H1 (cell line): ENCODE data around the gene PRKN. TPM values are rescaled to one million over a fixed set of nuclear protein-coding genes. Genes with fewer than 3 reads are reported as not detected.

Experiments
- CTCF ChIA-PET: fragments of 300-600 bp; sonication (Branson Sonifier 250); formaldehyde crosslinking; loops from one replicate; lab custom pipeline; 2021; ENCODE audit not compliant: partially characterized antibody; lab: Charles Lee
- POLR2A ChIA-PET: fragments of 300-600 bp; sonication (Branson Sonifier 250); formaldehyde crosslinking; loops from one replicate; lab custom pipeline; 2021; ENCODE audit warnings: inconsistent platforms; ENCODE audit not compliant: partially characterized antibody; lab: Charles Lee
- DNase-seq, 2 experiments: peaks; one replicate each; pipeline versions ENCODE4 v3.0.0 to v3.0.0-alpha.2; 2010 to 2022; ENCODE audit warnings: low spot score in 2 of 2, low read depth in 1 of 2, mixed read lengths in 1 of 2
- FAIRE-seq: peaks from 2 replicates; lab custom pipeline; 2011; peaks lifted over from hg19 to GRCh38; lab: Jason Lieb, UNC
- H2AFZ ChIP-seq: 2 replicates; pipeline ENCODE4 v1.8.1; 2012; ENCODE audit warnings: low read length, inconsistent platforms
- H2AK5ac ChIP-seq: 2 replicates; pipeline ENCODE4 v1.6.1; 2013; ENCODE audit warnings: low read depth, low read length
- H2BK120ac ChIP-seq: replicated peaks from 2 replicates; pipeline ENCODE3; 2013; ENCODE audit warnings: low read depth, low read length, inconsistent platforms
- H2BK12ac ChIP-seq: 2 replicates; pipeline ENCODE4 v1.6.1; 2013; ENCODE audit warnings: low read depth, low read length
- H2BK15ac ChIP-seq: 2 replicates; pipeline ENCODE4 v1.6.1; 2013; ENCODE audit warnings: low read length
- H2BK20ac ChIP-seq: 2 replicates; pipeline ENCODE4 v1.6.1; 2013; ENCODE audit warnings: low read length
- H2BK5ac ChIP-seq: 2 replicates; pipeline ENCODE4 v1.6.1; 2013; ENCODE audit warnings: low read depth, low read length
- H3K14ac ChIP-seq: 2 replicates; pipeline ENCODE4 v1.6.1; 2013; ENCODE audit warnings: inconsistent platforms; ENCODE audit not compliant: insufficient read length
- H3K18ac ChIP-seq: 2 replicates; pipeline ENCODE4 v1.6.1; 2013; ENCODE audit warnings: low read length; ENCODE audit errors: extremely low read depth
- H3K23ac ChIP-seq: 2 replicates; pipeline ENCODE4 v1.6.1; 2013; ENCODE audit warnings: inconsistent platforms; ENCODE audit not compliant: insufficient read length
- H3K23me2 ChIP-seq: 2 replicates; pipeline ENCODE4 v1.6.1; 2013; ENCODE audit warnings: low read depth, low read length
- H3K27ac ChIP-seq: 2 replicates; pipeline ENCODE4 v1.6.1; 2011; ENCODE audit warnings: low read depth, low read length, inconsistent platforms
- H3K27me3 ChIP-seq, 4 experiments: replicated peaks in 1 of 4; 1 replicate in 1 of 4; 2 replicates in 3 of 4; pipeline versions ENCODE4 v1.6.1 to v1.8.1; 2011 to 2013; ENCODE audit warnings: low read length in 3 of 4, mild to moderate bottlenecking in 3 of 4, inconsistent platforms in 2 of 4, mixed read lengths in 2 of 4, moderate library complexity in 1 of 4; ENCODE audit not compliant: control insufficient read depth in 3 of 4, insufficient read depth in 3 of 4; ENCODE audit errors: extremely low read depth in 1 of 4
- H3K36me3 ChIP-seq, 4 experiments: 2 replicates each; pipeline versions ENCODE4 v1.6.1 to v1.8.1; 2011 to 2013; ENCODE audit warnings: mild to moderate bottlenecking in 4 of 4, low read length in 3 of 4, moderate library complexity in 2 of 4, control low read depth in 1 of 4, inconsistent platforms in 1 of 4; ENCODE audit not compliant: insufficient read depth in 4 of 4, control insufficient read depth in 2 of 4
- H3K4ac ChIP-seq: replicated peaks from 2 replicates; pipeline ENCODE3; 2013; ENCODE audit warnings: low read length, low read depth, mixed read lengths, inconsistent platforms; ENCODE audit not compliant: insufficient read length
- H3K4me1 ChIP-seq, 4 experiments: replicated peaks in 1 of 4; 1 replicate in 1 of 4; 2 replicates in 3 of 4; pipeline versions ENCODE4 v1.6.1 to v1.8.1; 2011 to 2013; ENCODE audit warnings: low read length in 3 of 4, inconsistent platforms in 2 of 4, mixed read lengths in 1 of 4; ENCODE audit not compliant: insufficient read depth in 4 of 4, control insufficient read depth in 3 of 4
- H3K4me2 ChIP-seq, 2 experiments: 2 replicates each; pipeline versions ENCODE4 v1.6.1 to v1.8.1; 2011 to 2013; ENCODE audit warnings: low read depth in 2 of 2, low read length in 2 of 2, control low read depth in 1 of 2, inconsistent platforms in 1 of 2, mild to moderate bottlenecking in 1 of 2; ENCODE audit not compliant: insufficient read depth in 1 of 2
- H3K4me3 ChIP-seq, 4 experiments: fragments of 200-600, 300-600 bp in 1 of 4; sonication (generic), shearing (Covaris generic), sonication (Bioruptor Twin) in 1 of 4; 2 replicates each; pipeline versions ENCODE4 v1.5.1 to v1.8.1; 2011 to 2016; ENCODE audit warnings: low read length in 4 of 4, low read depth in 3 of 4, control low read depth in 2 of 4, inconsistent platforms in 2 of 4, mild to moderate bottlenecking in 2 of 4, mixed read lengths in 1 of 4, moderate library complexity in 1 of 4; ENCODE audit not compliant: insufficient read depth in 2 of 4; ENCODE audit errors: extremely low read depth in 1 of 4
- H3K56ac ChIP-seq: replicated peaks from 2 replicates; pipeline ENCODE3; 2013; ENCODE audit warnings: low read depth, mild to moderate bottlenecking, mixed read lengths, low read length, inconsistent platforms; ENCODE audit not compliant: insufficient read length
- H3K79me1 ChIP-seq: 2 replicates; pipeline ENCODE4 v1.6.1; 2013; ENCODE audit warnings: low read depth, low read length, control low read depth
- H3K79me2 ChIP-seq, 2 experiments: 2 replicates each; pipeline versions ENCODE4 v1.6.1 to v1.8.1; 2012 to 2013; ENCODE audit warnings: low read length in 2 of 2, mild to moderate bottlenecking in 2 of 2, inconsistent platforms in 1 of 2; ENCODE audit not compliant: insufficient read depth in 2 of 2, control insufficient read depth in 1 of 2
- H3K9ac ChIP-seq, 4 experiments: replicated peaks in 1 of 4; 1 replicate in 1 of 4; 2 replicates in 3 of 4; pipeline versions ENCODE4 v1.6.1 to v1.8.1; 2011 to 2013; ENCODE audit warnings: low read depth in 3 of 4, low read length in 3 of 4, control low read depth in 2 of 4, mild to moderate bottlenecking in 2 of 4, moderate library complexity in 2 of 4, inconsistent platforms in 1 of 4; ENCODE audit errors: extremely low read depth in 1 of 4
- H3K9me3 ChIP-seq, 2 experiments: 2 replicates each; pipeline versions ENCODE4 v1.6.1 to v1.8.1; 2012 to 2013; ENCODE audit warnings: mild to moderate bottlenecking in 2 of 2, moderate library complexity in 2 of 2, control low read depth in 1 of 2, inconsistent platforms in 1 of 2, low read depth in 1 of 2, low read length in 1 of 2, mixed read lengths in 1 of 2; ENCODE audit not compliant: insufficient read depth in 2 of 2
- H4K20me1 ChIP-seq, 2 experiments: replicated peaks in 1 of 2; 2 replicates each; pipeline versions ENCODE3 to v1.8.1; 2011 to 2013; ENCODE audit warnings: inconsistent platforms in 2 of 2, low read length in 2 of 2, mild to moderate bottlenecking in 1 of 2; ENCODE audit not compliant: insufficient read depth in 2 of 2, control insufficient read depth in 1 of 2
- H4K5ac ChIP-seq: 2 replicates; pipeline ENCODE4 v1.6.1; 2013; ENCODE audit warnings: low read length, low read depth, mixed read lengths, inconsistent platforms; ENCODE audit not compliant: insufficient read length
- H4K8ac ChIP-seq: 2 replicates; pipeline ENCODE4 v1.8.0; 2013; ENCODE audit warnings: mild to moderate bottlenecking, moderate library complexity, low read length, inconsistent platforms; ENCODE audit not compliant: insufficient read depth; ENCODE audit errors: extremely low read depth
- H4K91ac ChIP-seq: replicated peaks from 2 replicates; pipeline ENCODE3; 2013; ENCODE audit warnings: low read length, mixed read lengths, inconsistent platforms; ENCODE audit not compliant: insufficient read length
- CREB1 ChIP-seq: IDR thresholded peaks from 2 replicates; pipeline ENCODE4 v1.6.1; 2012; ENCODE audit warnings: inconsistent platforms
- CTCF ChIP-seq, 3 experiments: IDR thresholded peaks; 1 replicate in 2 of 3; 2 replicates in 1 of 3; pipeline versions ENCODE4 v1.5.1 to v1.6.1; 2011; ENCODE audit warnings: low read length in 3 of 3, mild to moderate bottlenecking in 3 of 3, inconsistent platforms in 2 of 3, low read depth in 1 of 3, moderate library complexity in 1 of 3; ENCODE audit not compliant: insufficient read depth in 1 of 3; ENCODE audit errors: control extremely low read depth in 1 of 3
- FOSL1 ChIP-seq: IDR thresholded peaks from 2 replicates; pipeline ENCODE4 v1.6.1; 2011; ENCODE audit warnings: mild to moderate bottlenecking, low read depth, low read length, moderate library complexity; ENCODE audit not compliant: insufficient read depth
- GABPA ChIP-seq: IDR thresholded peaks from 2 replicates; pipeline ENCODE4 v1.6.1; 2011; ENCODE audit warnings: mild to moderate bottlenecking, low read length, moderate library complexity, borderline replicate concordance; ENCODE audit not compliant: insufficient read depth
- HDAC2 ChIP-seq, 2 experiments: fragments of 300-600 bp in 1 of 2; sonication (generic) in 1 of 2; IDR thresholded peaks; 2 replicates each; pipeline ENCODE4 v1.6.1; 2011 to 2012; ENCODE audit warnings: low read depth in 2 of 2, low read length in 2 of 2, mild to moderate bottlenecking in 2 of 2, moderate library complexity in 2 of 2, borderline replicate concordance in 1 of 2, inconsistent platforms in 1 of 2
- KDM1A ChIP-seq: fragments of 200-600, 300-600 bp; sonication (generic); IDR thresholded peaks from 2 replicates; pipeline ENCODE4 v1.7.1; 2016; ENCODE audit warnings: mild to moderate bottlenecking, low read length, borderline replicate concordance
- MAX ChIP-seq: IDR thresholded peaks from 2 replicates; pipeline ENCODE4 v1.6.1; 2012; ENCODE audit warnings: inconsistent platforms
- SIX5 ChIP-seq: IDR thresholded peaks from 2 replicates; pipeline ENCODE4 v1.6.1; 2011; ENCODE audit warnings: mild to moderate bottlenecking, low read depth, low read length
- USF2 ChIP-seq: IDR thresholded peaks from 2 replicates; pipeline ENCODE4 v1.6.1; 2011; ENCODE audit warnings: low read length, improper control_type of control experiment
- WGBS, 2 experiments: shearing (Covaris generic) in 1 of 2; methylation state at CpG; one replicate each; pipeline versions ENCODE4 v1.1.6 to v1.1.7; 2013 to 2015; ENCODE audit warnings: low lambda C conversion rate in 2 of 2, mixed read lengths in 2 of 2, inconsistent platforms in 1 of 2, low coverage in 1 of 2, missing lambda C conversion rate in 1 of 2; ENCODE audit not compliant: insufficient replicate concordance in 2 of 2, insufficient coverage in 1 of 2, insufficient read length in 1 of 2; ENCODE audit errors: extremely low coverage in 1 of 2, missing lambda C conversion rate in 1 of 2; 5-methylcytosine and 5-hydroxymethylcytosine counted together
- polyA plus RNA-seq, 7 experiments: library from polyadenylated mRNA; depleted of rRNA in 3 of 7; stranded (reverse) in 5 of 7; unstranded in 2 of 7; fragments of >200 nt in 5 of 7; fragments of 200-250 nt in 2 of 7; gene quantifications; 1 replicate in 5 of 7; 2 replicates in 1 of 7; 4 replicates in 1 of 7; pipeline versions ENCODE4 v1.2.1 to v1.2.3, GENCODE V29; 2011 to 2013; ENCODE audit warnings: missing spikeins in 2 of 7, mixed read lengths in 2 of 7
- total RNA-seq: library from RNA; stranded (reverse); fragmentation: NEBNext Ultra II Directional; extraction: Animal tissue kit (Norgen Biotek cat#: 25700); gene quantifications from 2 replicates; pipeline ENCODE4 v1.2.1, GENCODE V29; 2021

Gene PRKN
- total and polyA plus RNA-seq, 2 of the 8 experiments (the other 6 are each of a cell fraction or from before 2014, with no cell fraction given): 0.13 to 0.29 TPM

- H2AK5ac ChIP-seq: no peak overlapping the region
- no peak for TF ChIP-seq FOSL1
- no peak for TF ChIP-seq CREB1
- TF ChIP-seq KDM1A: no peak
- no peak for TF ChIP-seq CTCF (IDR thresholded peaks at IDR 0.05; ENCODE audit: control extremely low read depth in 1 of 3, insufficient read depth in 1 of 3, low read depth in 1 of 3, low read length in 3 of 3)
- TF ChIP-seq USF2: no peak
- TF ChIP-seq HDAC2 (IDR thresholded peaks at IDR 0.05; ENCODE audit: borderline replicate concordance in 1 of 2, low read depth in 2 of 2, low read length in 2 of 2): no peak
- no peak for TF ChIP-seq MAX
- TF ChIP-seq GABPA: no peak
- TF ChIP-seq SIX5: no peak
- H2AFZ ChIP-seq: no peak overlapping the region
- H3K18ac ChIP-seq: no peak overlapping the region
- H3K27me3 ChIP-seq: no peaks in the 10 kb centered on the region
- DNase-seq (no peak), FAIRE-seq (no peak)
- no peak overlapping the region for H3K23ac ChIP-seq
- H3K4ac ChIP-seq: no peak overlapping the region
- H4K5ac ChIP-seq: no peak overlapping the region
- no peaks in the 10 kb centered on the region for H3K23me2 ChIP-seq
- H4K91ac ChIP-seq: no peak overlapping the region
- no peaks in the 10 kb centered on the region for H3K9me3 ChIP-seq
- H3K56ac ChIP-seq: no peak overlapping the region
- H3K4me2 ChIP-seq: no peak overlapping the region
- H3K14ac ChIP-seq: no peak overlapping the region
- no peak overlapping the region for H2BK20ac ChIP-seq
- H2BK5ac ChIP-seq: no peak overlapping the region
- no peaks in the 10 kb centered on the region for H3K79me1 ChIP-seq
- H4K8ac ChIP-seq: no peak overlapping the region
- no peak overlapping the region for H3K27ac ChIP-seq
- H3K4me1 ChIP-seq: no peaks in the 10 kb centered on the region
- H2BK120ac ChIP-seq: no peak overlapping the region
- no peaks in the 10 kb centered on the region for H4K20me1 ChIP-seq
- H3K9ac ChIP-seq: no peak overlapping the region
- POLR2A ChIA-PET: no interaction called here
- H3K36me3 ChIP-seq: no peaks in the 10 kb centered on the region
- no peak overlapping the region for H3K4me3 ChIP-seq
- 76% methylated on average over 1 of the region's 1 CpG; no CpG with 5 or more reads in 1 of the 2 experiments for WGBS, 2 experiments
- no peak overlapping the region for H2BK15ac ChIP-seq
- H3K79me2 ChIP-seq: no peaks in the 10 kb centered on the region
- CTCF ChIA-PET: no interaction called here
- H2BK12ac ChIP-seq: no peak overlapping the region
Observed at GRCh38 chr6:162640756-162641155, 86.8 kb downstream of the PRKN start.
